ENCODE measurements around the gene MICU1.

The MICU1 gene

GRCh38 chr10:72334825-72335393 lies 291.0 kb downstream of the MICU1 start:
- no peak for TF ChIP-seq CTCF (IDR thresholded peaks at IDR 0.05)

- no peak for TF ChIP-seq CTCF (IDR thresholded peaks at IDR 0.05)
Measured at GRCh38 chr10:72334196-72334824, 291.6 kb downstream of the MICU1 start.

- no peak for TF ChIP-seq CTCF (IDR thresholded peaks at IDR 0.05)
Measured at GRCh38 chr10:72333112-72334015, 292.5 kb downstream of the MICU1 start.

GRCh38 chr10:72332423-72333111 lies 293.3 kb downstream of the MICU1 start:
- no peak for TF ChIP-seq CTCF (IDR thresholded peaks at IDR 0.05)

- TF ChIP-seq CTCF (IDR thresholded peaks at IDR 0.05): peak; percentile 37; the same call in 1 of the 2 replicates
Measured at GRCh38 chr10:72331575-72332422, 294.1 kb downstream of the MICU1 start.

GRCh38 chr10:72330069-72330426 lies 295.8 kb downstream of the MICU1 start:
- TF ChIP-seq CTCF (IDR thresholded peaks at IDR 0.05): no peak

Data from LNCAP (cell line).